ENCODE data around the gene PLIN3. TPM values are rescaled to one million over a fixed set of nuclear protein-coding genes. Genes with fewer than 3 reads are reported as not detected.
A peak's percentile ranks its signal among the peaks of the same experiment; 100 is the strongest.

PLIN3 gene
- total RNA-seq, 3 donors from 2014 or later (not counting 1 experiment from before 2014, with no cell fraction given): 26.6 to 28.7 (median 28.3) TPM

- no peak overlapping the region for H3K4me3 ChIP-seq (ENCODE audit: low read length)
- no peak for TF ChIP-seq CTCF (IDR thresholded peaks at IDR 0.05)
- Mint-ChIP-seq H3K27ac (peak overlapping the region in 1 of 2 donors; percentile 26), H3K4me1 (peaks cover 5 to 12% of the 10 kb centered on the region in 2 donors), H3K9me3 (no peaks in the 10 kb centered on the region), H3K4me3 (no peak overlapping the region), H3K36me3 (no peaks in the 10 kb centered on the region), H3K27me3 (ENCODE audit: low read depth in 2 of 2) (no peaks in the 10 kb centered on the region)
- H3K27ac ChIP-seq (ENCODE audit: low read length): no peak overlapping the region
- no peaks in the 10 kb centered on the region for H3K9me3 ChIP-seq (ENCODE audit: control insufficient read depth, insufficient read depth, low read length)
- 98% methylated on average over 16 of the region's 16 CpGs for WGBS (ENCODE audit: insufficient coverage)
- no peaks in the 10 kb centered on the region for H3K27me3 ChIP-seq (ENCODE audit: control insufficient read depth, insufficient read depth, low read length)
- DNase-seq (no peak), ATAC-seq (no peak)
- peaks cover 17% of the 10 kb centered on the region for H3K36me3 ChIP-seq (ENCODE audit: control insufficient read depth, insufficient read depth, low read length)
- intact Hi-C loops (cut with micrococcal nuclease): no loop called here
- peaks cover 10% of the 10 kb centered on the region for H3K4me1 ChIP-seq (ENCODE audit: control insufficient read depth, insufficient read depth, low read length)
Observed at GRCh38 chr19:4816950-4817278, 50.6 kb downstream of the PLIN3 start.

- Histone ChIP-seq H3K9me3 (ENCODE audit: control insufficient read depth, insufficient read depth, low read length) (no peaks in the 10 kb centered on the region), H3K27ac (ENCODE audit: low read length) (no peak overlapping the region), H3K36me3 (ENCODE audit: control insufficient read depth, insufficient read depth, low read length) (peaks cover 17% of the 10 kb centered on the region), H3K27me3 (ENCODE audit: control insufficient read depth, insufficient read depth, low read length) (no peaks in the 10 kb centered on the region), H3K4me1 (ENCODE audit: control insufficient read depth, insufficient read depth, low read length) (peaks cover 16% of the 10 kb centered on the region), H3K4me3 (ENCODE audit: low read length) (no peak overlapping the region)
- no peak for TF ChIP-seq CTCF (IDR thresholded peaks at IDR 0.05)
- DNase-seq: no peak
- no peaks in the 10 kb centered on the region for H3K9me3 Mint-ChIP-seq
- WGBS (ENCODE audit: insufficient coverage): 96% methylated on average over 35 of the region's 35 CpGs
- no peaks in the 10 kb centered on the region for H3K27me3 Mint-ChIP-seq (ENCODE audit: low read depth in 2 of 2)
- peak overlapping the region; percentile 26 to 73 for H3K27ac Mint-ChIP-seq
- intact Hi-C loops (cut with micrococcal nuclease): no loop called here
- no peak for ATAC-seq
- no peak overlapping the region for H3K4me3 Mint-ChIP-seq
- peaks cover 5 to 17% of the 10 kb centered on the region in 2 donors for H3K4me1 Mint-ChIP-seq
- H3K36me3 Mint-ChIP-seq: no peaks in the 10 kb centered on the region
Observed at GRCh38 chr19:4816202-4816949, 51.1 kb downstream of the PLIN3 start.

- peaks cover 17% of the 10 kb centered on the region for H3K36me3 ChIP-seq (ENCODE audit: control insufficient read depth, insufficient read depth, low read length)
- H3K4me3 Mint-ChIP-seq: peak overlapping the region; percentile 68
- no peaks in the 10 kb centered on the region for H3K27me3 ChIP-seq (ENCODE audit: control insufficient read depth, insufficient read depth, low read length)
- peak; percentile 84 to 87 (median 85) for ATAC-seq
- 37% methylated on average over 27 of the region's 28 CpGs for WGBS (ENCODE audit: insufficient coverage)
- H3K9me3 ChIP-seq (ENCODE audit: control insufficient read depth, insufficient read depth, low read length): no peaks in the 10 kb centered on the region
- intact Hi-C loops (cut with micrococcal nuclease): no loop called here
- H3K36me3 Mint-ChIP-seq: no peaks in the 10 kb centered on the region
- H3K27ac Mint-ChIP-seq: peak overlapping the region; percentile 10 to 73
- H3K27me3 Mint-ChIP-seq (ENCODE audit: low read depth in 2 of 2): no peaks in the 10 kb centered on the region
- peak; percentile 61 to 89 for DNase-seq
- H3K27ac ChIP-seq (ENCODE audit: low read length): peak overlapping the region; percentile 2
- no peaks in the 10 kb centered on the region for H3K9me3 Mint-ChIP-seq
- H3K4me1 Mint-ChIP-seq: peaks cover 5 to 20% of the 10 kb centered on the region in 2 donors
- H3K4me1 ChIP-seq (ENCODE audit: control insufficient read depth, insufficient read depth, low read length): peaks cover 16% of the 10 kb centered on the region
- H3K4me3 ChIP-seq (ENCODE audit: low read length): peak overlapping the region; percentile 23
- TF ChIP-seq CTCF (IDR thresholded peaks at IDR 0.05): no peak
Observed at GRCh38 chr19:4815426-4816201, 51.9 kb downstream of the PLIN3 start.

Data from natural killer cell (primary cell).